ENCODE results near the gene ZFAND2B.

- TF ChIP-seq, protein P1, sequence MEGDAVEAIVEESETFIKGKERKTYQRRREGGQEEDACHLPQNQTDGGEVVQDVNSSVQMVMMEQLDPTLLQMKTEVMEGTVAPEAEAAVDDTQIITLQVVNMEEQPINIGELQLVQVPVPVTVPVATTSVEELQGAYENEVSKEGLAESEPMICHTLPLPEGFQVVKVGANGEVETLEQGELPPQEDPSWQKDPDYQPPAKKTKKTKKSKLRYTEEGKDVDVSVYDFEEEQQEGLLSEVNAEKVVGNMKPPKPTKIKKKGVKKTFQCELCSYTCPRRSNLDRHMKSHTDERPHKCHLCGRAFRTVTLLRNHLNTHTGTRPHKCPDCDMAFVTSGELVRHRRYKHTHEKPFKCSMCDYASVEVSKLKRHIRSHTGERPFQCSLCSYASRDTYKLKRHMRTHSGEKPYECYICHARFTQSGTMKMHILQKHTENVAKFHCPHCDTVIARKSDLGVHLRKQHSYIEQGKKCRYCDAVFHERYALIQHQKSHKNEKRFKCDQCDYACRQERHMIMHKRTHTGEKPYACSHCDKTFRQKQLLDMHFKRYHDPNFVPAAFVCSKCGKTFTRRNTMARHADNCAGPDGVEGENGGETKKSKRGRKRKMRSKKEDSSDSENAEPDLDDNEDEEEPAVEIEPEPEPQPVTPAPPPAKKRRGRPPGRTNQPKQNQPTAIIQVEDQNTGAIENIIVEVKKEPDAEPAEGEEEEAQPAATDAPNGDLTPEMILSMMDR (IDR thresholded peaks at IDR 0.05), result no peak
- TF ChIP-seq POLR2A (IDR thresholded peaks at IDR 0.05), result no peak
Measured at GRCh38 chr2:219218217-219218731, 11.7 kb downstream of the ZFAND2B start.
